Stomach (tissue), 4 donors: ENCODE measurements around the gene ZSWIM5.

Experiments used
- CTCF ChIP-seq, 7 experiments: fragments of 450-650 bp in 4 of 7; fragments of 200-600 bp in 3 of 7; sonication (generic) in 3 of 7; IDR thresholded peaks; one replicate each; pipeline ENCODE4 v1.5.1; 2016 to 2019; ENCODE audit warnings: antibody characterized with exemption in 7 of 7, control low read depth in 2 of 7, mild to moderate bottlenecking in 1 of 7
- EP300 ChIP-seq: sonication (generic); formaldehyde crosslinking; IDR thresholded peaks from one replicate; pipeline ENCODE4 v1.6.1; 2017; ENCODE audit warnings: antibody characterized with exemption
- POLR2A ChIP-seq, 4 donors: fragments of 450-650 bp; IDR thresholded peaks; one replicate each; pipeline ENCODE4 v1.6.1; 2016; ENCODE audit warnings: antibody characterized with exemption in 4 of 4, control low read depth in 2 of 4, mild to moderate bottlenecking in 1 of 4, moderate library complexity in 1 of 4
- POLR2AphosphoS5 ChIP-seq, 3 donors: sonication (generic); formaldehyde crosslinking; IDR thresholded peaks; one replicate each; pipeline ENCODE4 v1.6.1; 2016; ENCODE audit warnings: antibody characterized with exemption in 3 of 3

GRCh38 chr1:45216200-45216541 lies 9.8 kb upstream of the ZSWIM5 start:
- TF ChIP-seq POLR2A (IDR thresholded peaks at IDR 0.05) (no peak), CTCF (IDR thresholded peaks at IDR 0.05) (no peak), EP300 (no peak), POLR2AphosphoS5 (IDR thresholded peaks at IDR 0.05) (no peak)
